ENCODE data around the gene CD22.

Gene CD22

GRCh38 chr19:35392742-35393715 is 64.0 kb downstream of the CD22 start:
- no peak for DNase-seq

GRCh38 chr19:35395382-35396199 is 66.6 kb downstream of the CD22 start:
- no peak for DNase-seq

GRCh38 chr19:35396240-35396885 is 67.4 kb downstream of the CD22 start:
- DNase-seq = no peak

Measured in NCI-H187 treated with DMSO at 0.1 percent for 48 hours (cell line).